Glutamatergic neuron (in vitro differentiated cells): ENCODE data around the gene ADTRP. TPM values are rescaled to one million over a fixed set of nuclear protein-coding genes. Genes with fewer than 3 reads are reported as not detected.
"Not testable (repeated sequence)": the region's sequence is repeated elsewhere in the genome, so short reads cannot be mapped to it uniquely, and the experiment has no call there.

Source experiments
- DNase-seq: peaks from one replicate; pipeline ENCODE4 v3.0.0; 2022
- H3K27ac Mint-ChIP-seq: one replicate; pipeline ENCODE4 v1.8.0; 2020; ENCODE audit warnings: mild to moderate bottlenecking, mixed read lengths, inconsistent platforms; ENCODE audit not compliant: unreplicated experiment
- H3K27me3 Mint-ChIP-seq: one replicate; pipeline ENCODE4 v1.8.0; 2020; ENCODE audit warnings: mild to moderate bottlenecking, moderate library complexity, mixed read lengths, inconsistent platforms; ENCODE audit not compliant: unreplicated experiment
- H3K36me3 Mint-ChIP-seq: one replicate; pipeline ENCODE4 v1.8.0; 2020; ENCODE audit warnings: mild to moderate bottlenecking, mixed read lengths, inconsistent platforms; ENCODE audit not compliant: unreplicated experiment
- H3K4me1 Mint-ChIP-seq: one replicate; pipeline ENCODE4 v1.8.0; 2020; ENCODE audit warnings: mild to moderate bottlenecking, low read depth, mixed read lengths, inconsistent platforms; ENCODE audit not compliant: unreplicated experiment
- H3K4me3 Mint-ChIP-seq: one replicate; pipeline ENCODE4 v1.8.0; 2020; ENCODE audit warnings: mild to moderate bottlenecking, mixed read lengths, inconsistent platforms; ENCODE audit not compliant: unreplicated experiment
- H3K9me3 Mint-ChIP-seq: one replicate; pipeline ENCODE4 v1.8.0; 2020; ENCODE audit warnings: mild to moderate bottlenecking, moderate library complexity, mixed read lengths, inconsistent platforms; ENCODE audit not compliant: unreplicated experiment
- total RNA-seq: library from RNA; stranded (reverse); fragmentation: NEBNext Ultra II Directional; extraction: Animal tissue kit (Norgen Biotek cat#: 25700); gene quantifications from one replicate; pipeline ENCODE4 v1.2.1, GENCODE V29; 2021; ENCODE audit not compliant: unreplicated experiment
- TF ChIP-seq, protein P1 (sequence below): fragments of 200-600 bp; sonication (generic); IDR thresholded peaks from one replicate; pipeline ENCODE4 v1.5.0; 2021; ENCODE audit not compliant: partially characterized antibody, unreplicated experiment

The ADTRP gene
- total RNA-seq, 1 donor from 2014 or later, result not detected

DNA sequence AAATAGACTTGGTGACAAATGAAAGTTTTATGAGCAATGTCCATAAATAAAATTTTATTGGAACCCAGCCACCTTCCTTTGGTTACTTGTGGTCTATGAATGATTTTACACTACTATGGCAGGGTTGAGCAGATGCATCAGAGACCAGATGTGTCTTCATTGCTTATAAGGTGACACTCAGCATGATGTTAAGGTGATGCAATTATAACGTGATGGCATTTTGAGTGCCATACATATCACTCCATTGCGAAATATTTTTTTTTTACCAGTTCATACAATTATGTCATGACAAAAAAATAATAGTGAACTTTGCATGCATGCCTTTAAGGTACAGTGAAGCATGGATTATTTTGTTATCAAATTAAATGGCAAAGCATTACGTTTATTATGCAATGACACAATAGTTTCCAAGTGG lies 96.0 kb downstream of the ADTRP start:
- no peaks in the 10 kb centered on the region for H3K9me3 Mint-ChIP-seq
- peaks cover 5% of the 10 kb centered on the region for H3K36me3 Mint-ChIP-seq
- no peak overlapping the region for H3K4me3 Mint-ChIP-seq
- H3K4me1 Mint-ChIP-seq, result no peaks in the 10 kb centered on the region
- TF ChIP-seq, protein P1, sequence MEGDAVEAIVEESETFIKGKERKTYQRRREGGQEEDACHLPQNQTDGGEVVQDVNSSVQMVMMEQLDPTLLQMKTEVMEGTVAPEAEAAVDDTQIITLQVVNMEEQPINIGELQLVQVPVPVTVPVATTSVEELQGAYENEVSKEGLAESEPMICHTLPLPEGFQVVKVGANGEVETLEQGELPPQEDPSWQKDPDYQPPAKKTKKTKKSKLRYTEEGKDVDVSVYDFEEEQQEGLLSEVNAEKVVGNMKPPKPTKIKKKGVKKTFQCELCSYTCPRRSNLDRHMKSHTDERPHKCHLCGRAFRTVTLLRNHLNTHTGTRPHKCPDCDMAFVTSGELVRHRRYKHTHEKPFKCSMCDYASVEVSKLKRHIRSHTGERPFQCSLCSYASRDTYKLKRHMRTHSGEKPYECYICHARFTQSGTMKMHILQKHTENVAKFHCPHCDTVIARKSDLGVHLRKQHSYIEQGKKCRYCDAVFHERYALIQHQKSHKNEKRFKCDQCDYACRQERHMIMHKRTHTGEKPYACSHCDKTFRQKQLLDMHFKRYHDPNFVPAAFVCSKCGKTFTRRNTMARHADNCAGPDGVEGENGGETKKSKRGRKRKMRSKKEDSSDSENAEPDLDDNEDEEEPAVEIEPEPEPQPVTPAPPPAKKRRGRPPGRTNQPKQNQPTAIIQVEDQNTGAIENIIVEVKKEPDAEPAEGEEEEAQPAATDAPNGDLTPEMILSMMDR, result no peak
- H3K27ac Mint-ChIP-seq, result no peak overlapping the region
- no peaks in the 10 kb centered on the region for H3K27me3 Mint-ChIP-seq
- no peak for DNase-seq

DNA sequence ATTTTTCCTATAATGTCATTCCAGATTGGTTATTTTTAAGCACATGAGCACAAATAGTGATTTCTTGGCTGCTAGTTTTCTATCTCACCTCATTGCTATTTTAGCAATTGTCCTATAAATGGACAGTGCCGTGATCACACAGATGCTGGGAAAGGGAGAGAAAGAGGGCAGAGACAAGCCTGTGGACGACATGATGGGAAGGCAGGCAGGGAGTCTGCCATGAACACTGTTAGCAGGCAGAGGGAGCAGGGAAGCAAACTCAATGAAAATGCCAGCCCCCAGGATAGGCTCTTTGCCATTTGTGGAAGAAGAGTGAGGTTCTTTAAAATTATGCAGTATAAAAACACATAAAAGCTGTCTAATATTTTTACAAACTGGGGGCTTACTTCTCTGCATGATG lies 96.8 kb downstream of the ADTRP start:
- no peaks in the 10 kb centered on the region for H3K4me1 Mint-ChIP-seq
- H3K27me3 Mint-ChIP-seq, result no peaks in the 10 kb centered on the region
- TF ChIP-seq, protein P1, result no peak
- H3K36me3 Mint-ChIP-seq, result peaks cover 5% of the 10 kb centered on the region
- no peaks in the 10 kb centered on the region for H3K9me3 Mint-ChIP-seq
- DNase-seq, result no peak
- H3K27ac Mint-ChIP-seq, result no peak overlapping the region
- H3K4me3 Mint-ChIP-seq, result no peak overlapping the region

DNA sequence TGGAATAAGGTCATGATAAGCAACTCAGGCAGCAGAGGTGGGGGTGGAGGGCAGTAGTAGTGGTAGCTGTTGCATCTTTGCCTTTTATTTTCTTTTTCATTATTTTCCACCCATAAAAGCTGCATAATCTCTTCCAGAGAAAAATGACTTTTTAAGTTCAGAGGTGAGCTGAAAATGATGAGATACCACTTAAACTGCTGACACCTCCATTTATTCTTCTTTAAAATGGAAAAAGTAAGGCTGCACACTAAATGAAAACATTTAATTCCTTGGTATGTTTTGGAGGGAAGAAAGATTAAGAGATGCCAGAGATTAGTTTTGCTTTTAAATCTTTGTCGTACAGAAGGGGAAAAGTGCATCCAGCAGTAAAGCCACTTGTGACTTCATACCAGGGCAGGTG lies 97.2 kb downstream of the ADTRP start:
- no peak for DNase-seq
- Mint-ChIP-seq H3K27ac (no peak overlapping the region), H3K4me1 (no peaks in the 10 kb centered on the region), H3K9me3 (no peaks in the 10 kb centered on the region), H3K4me3 (no peak overlapping the region), H3K36me3 (peaks cover 5% of the 10 kb centered on the region), H3K27me3 (no peaks in the 10 kb centered on the region)
- TF ChIP-seq, protein P1, result no peak

DNA sequence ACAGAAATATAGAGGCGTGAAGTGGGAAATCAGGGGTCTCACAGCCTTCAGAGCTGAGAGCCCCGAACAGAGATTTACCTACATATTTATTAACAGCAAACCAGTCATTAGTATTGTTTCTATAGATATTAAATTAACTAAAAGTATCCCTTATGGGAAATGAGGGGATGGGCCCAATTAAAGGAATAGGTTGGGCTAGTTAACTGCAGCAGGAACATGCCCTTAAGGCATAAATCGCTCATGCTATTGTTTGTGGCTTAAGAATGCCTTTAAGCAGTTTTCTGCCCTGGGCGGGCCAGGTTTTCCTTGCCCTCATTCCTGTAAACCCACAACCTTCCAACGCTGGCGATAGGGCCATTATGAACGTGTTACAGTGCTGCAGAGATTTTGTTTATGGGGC lies 98.1 kb downstream of the ADTRP start:
- H3K36me3 Mint-ChIP-seq, H3K4me1 Mint-ChIP-seq, H3K27ac Mint-ChIP-seq, H3K4me3 Mint-ChIP-seq, H3K9me3 Mint-ChIP-seq, DNase-seq, H3K27me3 Mint-ChIP-seq: not testable (repeated sequence)

DNA sequence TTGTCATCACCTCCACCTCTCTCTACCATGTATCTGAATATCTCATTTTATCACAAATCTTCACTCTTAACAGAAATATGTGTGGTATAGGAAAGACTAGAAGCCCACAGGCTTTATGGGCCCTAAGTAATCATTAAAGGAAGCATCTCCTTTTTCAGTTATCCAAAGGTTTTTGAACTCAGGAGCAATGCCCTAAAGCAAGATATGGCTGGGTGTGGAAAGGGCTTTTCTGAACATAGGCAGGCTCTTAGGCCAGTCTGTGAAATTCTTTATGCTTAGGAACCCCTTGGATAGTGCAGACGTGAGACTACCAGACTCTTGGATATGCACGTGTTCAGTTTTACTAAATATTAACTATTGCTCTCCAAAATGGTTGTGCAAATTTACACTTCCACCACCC lies 99.5 kb downstream of the ADTRP start:
- TF ChIP-seq, protein P1, result no peak
- Mint-ChIP-seq H3K36me3 (peaks cover 5% of the 10 kb centered on the region), H3K9me3 (no peaks in the 10 kb centered on the region), H3K27ac (no peak overlapping the region), H3K4me3 (no peak overlapping the region), H3K27me3 (no peaks in the 10 kb centered on the region), H3K4me1 (no peaks in the 10 kb centered on the region)
- no peak for DNase-seq

DNA sequence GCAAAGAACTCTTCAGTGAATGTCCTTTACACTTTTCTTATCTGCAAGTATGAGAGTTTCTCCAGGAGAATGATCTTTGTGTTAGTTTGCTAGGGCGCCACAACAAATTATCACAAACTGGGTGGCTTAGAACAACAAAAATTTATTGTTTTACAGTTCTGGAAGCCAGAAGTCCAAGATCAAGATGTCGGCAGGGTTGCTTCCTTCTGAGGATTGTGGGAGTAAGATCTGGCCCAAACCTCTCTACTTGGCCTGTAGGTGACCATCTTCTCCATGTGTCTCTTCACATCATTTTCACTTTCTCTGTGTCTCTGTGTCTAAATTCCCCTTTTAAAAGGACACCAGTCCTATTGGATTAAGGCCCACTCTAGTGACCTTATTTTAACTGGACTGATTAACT lies 103.0 kb downstream of the ADTRP start:
- H3K36me3 Mint-ChIP-seq, result peaks cover 5% of the 10 kb centered on the region
- H3K4me3 Mint-ChIP-seq, result no peak overlapping the region
- H3K27ac Mint-ChIP-seq, result no peak overlapping the region
- no peaks in the 10 kb centered on the region for H3K27me3 Mint-ChIP-seq
- H3K4me1 Mint-ChIP-seq, result no peaks in the 10 kb centered on the region
- DNase-seq, result no peak
- H3K9me3 Mint-ChIP-seq, result no peaks in the 10 kb centered on the region
- TF ChIP-seq, protein P1, result no peak
